GM23338 (cell line): ENCODE measurements around the gene GRM3. TPM values are rescaled to one million over a fixed set of nuclear protein-coding genes. Genes with fewer than 3 reads are reported as not detected.

ENCODE experiments used
- ATAC-seq: fragments of 200-7000 bp; cut with Tn5 transposase; 3 replicates; pipeline ENCODE4 v1.9.1; 2020
- DNase-seq: peaks from one replicate; pipeline ENCODE4 v3.0.0-alpha.2; 2015; ENCODE audit warnings: low spot score
- H2AFZ ChIP-seq: fragments of 200-600 bp; sonication (generic); 2 replicates; pipeline ENCODE4 v1.8.0; 2016; ENCODE audit warnings: antibody characterized with exemption, mild to moderate bottlenecking, moderate library complexity
- H3F3A ChIP-seq: fragments of 200-600 bp; sonication (generic); replicated peaks from 2 replicates; pipeline ENCODE4 v1.8.0; 2017; ENCODE audit warnings: antibody characterized with exemption, mixed run types, low read depth
- H3K27ac ChIP-seq: fragments of 200-600 bp; sonication (generic); 2 replicates; pipeline ENCODE4 v1.6.1; 2016; ENCODE audit warnings: low read depth
- H3K27me3 ChIP-seq: fragments of 200-600 bp; sonication (generic); 2 replicates; pipeline ENCODE4 v1.8.0; 2016; ENCODE audit warnings: mild to moderate bottlenecking, mixed run types, moderate library complexity; ENCODE audit not compliant: insufficient read depth
- H3K36me3 ChIP-seq: fragments of 200-600 bp; sonication (generic); 2 replicates; pipeline ENCODE4 v1.8.0; 2016; ENCODE audit warnings: mild to moderate bottlenecking; ENCODE audit not compliant: insufficient read depth
- H3K4me1 ChIP-seq: fragments of 200-600 bp; sonication (generic); 2 replicates; pipeline ENCODE4 v1.8.0; 2016; ENCODE audit warnings: mild to moderate bottlenecking, moderate library complexity; ENCODE audit not compliant: insufficient read depth
- H3K4me2 ChIP-seq: fragments of 200-600 bp; sonication (generic); 2 replicates; pipeline ENCODE4 v1.7.1; 2017; ENCODE audit warnings: mixed run types
- H3K4me3 ChIP-seq: fragments of 200-600 bp; sonication (generic); 2 replicates; pipeline ENCODE4 v1.6.1; 2016; ENCODE audit warnings: mixed run types
- H3K79me2 ChIP-seq: fragments of 200-600 bp; sonication (generic); replicated peaks from 2 replicates; pipeline ENCODE4 v1.8.0; 2017; ENCODE audit warnings: mild to moderate bottlenecking; ENCODE audit not compliant: insufficient read depth
- H3K9me2 ChIP-seq: fragments of 200-600 bp; sonication (generic); 2 replicates; pipeline ENCODE4 v1.8.0; 2017; ENCODE audit not compliant: insufficient read depth
- H4K20me1 ChIP-seq: fragments of 200-600 bp; sonication (generic); replicated peaks from 2 replicates; pipeline ENCODE4 v1.8.0; 2017; ENCODE audit warnings: mild to moderate bottlenecking; ENCODE audit not compliant: insufficient read depth
- H3K27ac Mint-ChIP-seq: 2 replicates; pipeline ENCODE4 v1.8.0; 2020; ENCODE audit warnings: inconsistent platforms, mild to moderate bottlenecking, moderate library complexity, mixed read lengths
- H3K27me3 Mint-ChIP-seq: 3 replicates; pipeline ENCODE4 v1.8.0; 2022; ENCODE audit warnings: low read depth, mild to moderate bottlenecking, moderate library complexity, mixed read lengths, inconsistent platforms; ENCODE audit not compliant: insufficient read depth, poor library complexity
- H3K36me3 Mint-ChIP-seq: 3 replicates; pipeline ENCODE4 v1.8.0; 2021; ENCODE audit warnings: low read depth, mild to moderate bottlenecking, inconsistent platforms, moderate library complexity, mixed read lengths
- H3K4me1 Mint-ChIP-seq: 3 replicates; pipeline ENCODE4 v1.8.0; 2020; ENCODE audit warnings: mild to moderate bottlenecking, inconsistent platforms, mixed read lengths
- H3K4me3 Mint-ChIP-seq: 3 replicates; pipeline ENCODE4 v1.8.0; 2021; ENCODE audit warnings: moderate library complexity, mild to moderate bottlenecking, inconsistent platforms, mixed read lengths
- H3K9me3 Mint-ChIP-seq: 3 replicates; pipeline ENCODE4 v1.8.0; 2020; ENCODE audit warnings: moderate library complexity, mild to moderate bottlenecking, inconsistent platforms, mixed read lengths
- CREB1 ChIP-seq: fragments of 250-450 bp; sonication (Bioruptor Pico); IDR thresholded peaks from 2 replicates; pipeline ENCODE4 v1.5.0; 2020; ENCODE audit warnings: low read depth, mild to moderate bottlenecking, moderate library complexity
- NANOG ChIP-seq: IDR thresholded peaks from 2 replicates; pipeline ENCODE4 v1.6.1; 2016; ENCODE audit warnings: antibody characterized with exemption, borderline replicate concordance
- POLR2AphosphoS5 ChIP-seq: IDR thresholded peaks from 2 replicates; pipeline ENCODE4 v1.6.1; 2016; ENCODE audit warnings: antibody characterized with exemption, low read depth
- polyA plus RNA-seq: library from polyadenylated mRNA; unstranded; fragments of >200 nt; fragmentation: Nextera tagmentation; extraction: Ambion mirVana; gene quantifications from 2 replicates; pipeline ENCODE4 v1.2.1, GENCODE V29; 2016
- total RNA-seq: library from RNA; depleted of rRNA; stranded (reverse); fragments of >200 nt; shearing (Covaris generic); gene quantifications from 2 replicates; pipeline ENCODE4 v1.2.3, GENCODE V29; 2014
- TF ChIP-seq, protein P1 (sequence below): IDR thresholded peaks from 2 replicates; pipeline ENCODE4 v1.6.1; 2016; ENCODE audit warnings: antibody characterized with exemption
- TF ChIP-seq, protein P2 (sequence below): fragments of 250-450 bp; sonication (Bioruptor Pico); IDR thresholded peaks from 2 replicates; pipeline ENCODE4 v1.5.0; 2020; ENCODE audit warnings: mild to moderate bottlenecking, moderate library complexity
- TF ChIP-seq, protein P3 (sequence below): IDR thresholded peaks from one replicate; pipeline ENCODE4 v1.6.1; 2018; ENCODE audit warnings: antibody characterized with exemption; ENCODE audit not compliant: unreplicated experiment

The GRM3 gene
- total and polyA plus RNA-seq, 2 experiments from 2014 or later, result 0.79 to 1.9 TPM

DNA sequence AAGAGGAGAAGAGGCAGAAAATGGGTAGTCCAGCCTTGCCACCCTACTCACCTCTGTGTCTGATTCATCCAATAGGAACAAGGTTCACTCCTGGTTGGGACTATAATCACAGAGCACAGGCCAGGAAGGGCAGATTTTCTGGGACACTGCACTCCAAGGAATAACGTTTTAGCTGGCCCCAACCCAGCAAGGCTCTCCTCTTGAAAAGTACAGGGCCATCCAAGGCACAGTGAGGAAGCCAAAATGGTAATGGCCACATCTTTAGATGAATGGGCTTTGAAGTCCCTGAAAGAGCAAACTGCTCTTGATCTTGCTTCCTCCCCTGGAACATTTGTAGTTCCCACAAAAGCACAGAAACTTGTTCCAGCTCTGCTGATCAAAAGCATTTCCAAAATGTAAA lies 149.4 kb downstream of the GRM3 start:
- Histone ChIP-seq H3K4me3 (no peak overlapping the region), H2AFZ (no peak overlapping the region), H3K9me2 (peaks cover 7% of the 10 kb centered on the region), H4K20me1 (no peaks in the 10 kb centered on the region), H3K4me2 (no peak overlapping the region), H3K27me3 (no peaks in the 10 kb centered on the region), H3F3A (no peaks in the 10 kb centered on the region), H3K79me2 (no peaks in the 10 kb centered on the region), H3K27ac (no peak overlapping the region), H3K4me1 (no peaks in the 10 kb centered on the region), H3K36me3 (no peaks in the 10 kb centered on the region)
- Mint-ChIP-seq H3K4me1 (no peaks in the 10 kb centered on the region), H3K4me3 (no peak overlapping the region), H3K9me3 (peaks cover 3% of the 10 kb centered on the region; the same call in 1 of the 3 replicates), H3K27me3 (no peaks in the 10 kb centered on the region), H3K27ac (no peak overlapping the region), H3K36me3 (peaks cover 6% of the 10 kb centered on the region; the same call in 2 of the 3 replicates)
- DNase-seq, result no peak
- ATAC-seq, result no peak
- TF ChIP-seq, protein P1, sequence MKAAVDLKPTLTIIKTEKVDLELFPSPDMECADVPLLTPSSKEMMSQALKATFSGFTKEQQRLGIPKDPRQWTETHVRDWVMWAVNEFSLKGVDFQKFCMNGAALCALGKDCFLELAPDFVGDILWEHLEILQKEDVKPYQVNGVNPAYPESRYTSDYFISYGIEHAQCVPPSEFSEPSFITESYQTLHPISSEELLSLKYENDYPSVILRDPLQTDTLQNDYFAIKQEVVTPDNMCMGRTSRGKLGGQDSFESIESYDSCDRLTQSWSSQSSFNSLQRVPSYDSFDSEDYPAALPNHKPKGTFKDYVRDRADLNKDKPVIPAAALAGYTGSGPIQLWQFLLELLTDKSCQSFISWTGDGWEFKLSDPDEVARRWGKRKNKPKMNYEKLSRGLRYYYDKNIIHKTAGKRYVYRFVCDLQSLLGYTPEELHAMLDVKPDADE, result no peak
- TF ChIP-seq CREB1 (CRISPR knock-in tag), result no peak
- TF ChIP-seq POLR2AphosphoS5, result no peak
- TF ChIP-seq, protein P2, sequence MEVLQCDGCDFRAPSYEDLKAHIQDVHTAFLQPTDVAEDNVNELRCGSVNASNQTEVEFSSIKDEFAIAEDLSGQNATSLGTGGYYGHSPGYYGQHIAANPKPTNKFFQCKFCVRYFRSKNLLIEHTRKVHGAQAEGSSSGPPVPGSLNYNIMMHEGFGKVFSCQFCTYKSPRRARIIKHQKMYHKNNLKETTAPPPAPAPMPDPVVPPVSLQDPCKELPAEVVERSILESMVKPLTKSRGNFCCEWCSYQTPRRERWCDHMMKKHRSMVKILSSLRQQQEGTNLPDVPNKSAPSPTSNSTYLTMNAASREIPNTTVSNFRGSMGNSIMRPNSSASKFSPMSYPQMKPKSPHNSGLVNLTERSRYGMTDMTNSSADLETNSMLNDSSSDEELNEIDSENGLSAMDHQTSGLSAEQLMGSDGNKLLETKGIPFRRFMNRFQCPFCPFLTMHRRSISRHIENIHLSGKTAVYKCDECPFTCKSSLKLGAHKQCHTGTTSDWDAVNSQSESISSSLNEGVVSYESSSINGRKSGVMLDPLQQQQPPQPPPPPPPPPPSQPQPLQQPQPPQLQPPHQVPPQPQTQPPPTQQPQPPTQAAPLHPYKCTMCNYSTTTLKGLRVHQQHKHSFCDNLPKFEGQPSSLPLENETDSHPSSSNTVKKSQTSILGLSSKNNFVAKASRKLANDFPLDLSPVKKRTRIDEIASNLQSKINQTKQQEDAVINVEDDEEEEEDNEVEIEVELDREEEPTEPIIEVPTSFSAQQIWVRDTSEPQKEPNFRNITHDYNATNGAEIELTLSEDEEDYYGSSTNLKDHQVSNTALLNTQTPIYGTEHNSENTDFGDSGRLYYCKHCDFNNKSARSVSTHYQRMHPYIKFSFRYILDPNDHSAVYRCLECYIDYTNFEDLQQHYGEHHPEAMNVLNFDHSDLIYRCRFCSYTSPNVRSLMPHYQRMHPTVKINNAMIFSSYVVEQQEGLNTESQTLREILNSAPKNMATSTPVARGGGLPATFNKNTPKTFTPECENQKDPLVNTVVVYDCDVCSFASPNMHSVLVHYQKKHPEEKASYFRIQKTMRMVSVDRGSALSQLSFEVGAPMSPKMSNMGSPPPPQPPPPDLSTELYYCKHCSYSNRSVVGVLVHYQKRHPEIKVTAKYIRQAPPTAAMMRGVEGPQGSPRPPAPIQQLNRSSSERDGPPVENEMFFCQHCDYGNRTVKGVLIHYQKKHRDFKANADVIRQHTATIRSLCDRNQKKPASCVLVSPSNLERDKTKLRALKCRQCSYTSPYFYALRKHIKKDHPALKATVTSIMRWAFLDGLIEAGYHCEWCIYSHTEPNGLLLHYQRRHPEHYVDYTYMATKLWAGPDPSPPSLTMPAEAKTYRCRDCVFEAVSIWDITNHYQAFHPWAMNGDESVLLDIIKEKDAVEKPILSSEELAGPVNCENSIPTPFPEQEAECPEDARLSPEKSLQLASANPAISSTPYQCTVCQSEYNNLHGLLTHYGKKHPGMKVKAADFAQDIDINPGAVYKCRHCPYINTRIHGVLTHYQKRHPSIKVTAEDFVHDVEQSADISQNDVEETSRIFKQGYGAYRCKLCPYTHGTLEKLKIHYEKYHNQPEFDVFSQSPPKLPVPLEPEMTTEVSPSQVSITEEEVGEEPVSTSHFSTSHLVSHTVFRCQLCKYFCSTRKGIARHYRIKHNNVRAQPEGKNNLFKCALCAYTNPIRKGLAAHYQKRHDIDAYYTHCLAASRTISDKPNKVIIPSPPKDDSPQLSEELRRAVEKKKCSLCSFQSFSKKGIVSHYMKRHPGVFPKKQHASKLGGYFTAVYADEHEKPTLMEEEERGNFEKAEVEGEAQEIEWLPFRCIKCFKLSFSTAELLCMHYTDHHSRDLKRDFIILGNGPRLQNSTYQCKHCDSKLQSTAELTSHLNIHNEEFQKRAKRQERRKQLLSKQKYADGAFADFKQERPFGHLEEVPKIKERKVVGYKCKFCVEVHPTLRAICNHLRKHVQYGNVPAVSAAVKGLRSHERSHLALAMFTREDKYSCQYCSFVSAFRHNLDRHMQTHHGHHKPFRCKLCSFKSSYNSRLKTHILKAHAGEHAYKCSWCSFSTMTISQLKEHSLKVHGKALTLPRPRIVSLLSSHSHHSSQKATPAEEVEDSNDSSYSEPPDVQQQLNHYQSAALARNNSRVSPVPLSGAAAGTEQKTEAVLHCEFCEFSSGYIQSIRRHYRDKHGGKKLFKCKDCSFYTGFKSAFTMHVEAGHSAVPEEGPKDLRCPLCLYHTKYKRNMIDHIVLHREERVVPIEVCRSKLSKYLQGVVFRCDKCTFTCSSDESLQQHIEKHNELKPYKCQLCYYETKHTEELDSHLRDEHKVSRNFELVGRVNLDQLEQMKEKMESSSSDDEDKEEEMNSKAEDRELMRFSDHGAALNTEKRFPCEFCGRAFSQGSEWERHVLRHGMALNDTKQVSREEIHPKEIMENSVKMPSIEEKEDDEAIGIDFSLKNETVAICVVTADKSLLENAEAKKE, result no peak
- TF ChIP-seq NANOG, result no peak
- TF ChIP-seq, protein P3, sequence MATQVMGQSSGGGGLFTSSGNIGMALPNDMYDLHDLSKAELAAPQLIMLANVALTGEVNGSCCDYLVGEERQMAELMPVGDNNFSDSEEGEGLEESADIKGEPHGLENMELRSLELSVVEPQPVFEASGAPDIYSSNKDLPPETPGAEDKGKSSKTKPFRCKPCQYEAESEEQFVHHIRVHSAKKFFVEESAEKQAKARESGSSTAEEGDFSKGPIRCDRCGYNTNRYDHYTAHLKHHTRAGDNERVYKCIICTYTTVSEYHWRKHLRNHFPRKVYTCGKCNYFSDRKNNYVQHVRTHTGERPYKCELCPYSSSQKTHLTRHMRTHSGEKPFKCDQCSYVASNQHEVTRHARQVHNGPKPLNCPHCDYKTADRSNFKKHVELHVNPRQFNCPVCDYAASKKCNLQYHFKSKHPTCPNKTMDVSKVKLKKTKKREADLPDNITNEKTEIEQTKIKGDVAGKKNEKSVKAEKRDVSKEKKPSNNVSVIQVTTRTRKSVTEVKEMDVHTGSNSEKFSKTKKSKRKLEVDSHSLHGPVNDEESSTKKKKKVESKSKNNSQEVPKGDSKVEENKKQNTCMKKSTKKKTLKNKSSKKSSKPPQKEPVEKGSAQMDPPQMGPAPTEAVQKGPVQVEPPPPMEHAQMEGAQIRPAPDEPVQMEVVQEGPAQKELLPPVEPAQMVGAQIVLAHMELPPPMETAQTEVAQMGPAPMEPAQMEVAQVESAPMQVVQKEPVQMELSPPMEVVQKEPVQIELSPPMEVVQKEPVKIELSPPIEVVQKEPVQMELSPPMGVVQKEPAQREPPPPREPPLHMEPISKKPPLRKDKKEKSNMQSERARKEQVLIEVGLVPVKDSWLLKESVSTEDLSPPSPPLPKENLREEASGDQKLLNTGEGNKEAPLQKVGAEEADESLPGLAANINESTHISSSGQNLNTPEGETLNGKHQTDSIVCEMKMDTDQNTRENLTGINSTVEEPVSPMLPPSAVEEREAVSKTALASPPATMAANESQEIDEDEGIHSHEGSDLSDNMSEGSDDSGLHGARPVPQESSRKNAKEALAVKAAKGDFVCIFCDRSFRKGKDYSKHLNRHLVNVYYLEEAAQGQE, result no peak
